ENCODE results near the gene CPEB4. TPM values are rescaled to one million over a fixed set of nuclear protein-coding genes. Genes with fewer than 3 reads are reported as not detected.

The CPEB4 gene
- total and polyA plus RNA-seq, 2 of the 8 experiments (the other 6 are each of a cell fraction or from before 2014, with no cell fraction given) = 8.4 to 13.4 TPM

GRCh38 chr5:173944511-173944910, 56.4 kb downstream of the CPEB4 start:
- 75% methylated on average over 2 of the region's 2 CpGs; no CpG with 5 or more reads in 1 of the 2 experiments for WGBS, 2 experiments (ENCODE audit: extremely low coverage in 1 of 2, insufficient coverage in 1 of 2, insufficient read length in 1 of 2, insufficient replicate concordance in 2 of 2, low coverage in 1 of 2, low lambda C conversion rate in 2 of 2, missing lambda C conversion rate in 1 of 2)
- no peak overlapping the region for H2BK120ac ChIP-seq (replicated peaks; ENCODE audit: low read depth, low read length)
- H3K9me3 ChIP-seq (ENCODE audit: insufficient read depth in 2 of 2, low read depth in 1 of 2, low read length in 1 of 2) = no peaks in the 10 kb centered on the region
- peak overlapping the region; percentile 74; the same call in 1 of the 2 replicates for H2BK20ac ChIP-seq (ENCODE audit: low read length)
- no peaks in the 10 kb centered on the region for H3K27me3 ChIP-seq (replicated peaks in 1 of 4; ENCODE audit: control insufficient read depth in 3 of 4, extremely low read depth in 1 of 4, insufficient read depth in 3 of 4, low read length in 3 of 4)
- no peak overlapping the region for H3K4me3 ChIP-seq (ENCODE audit: extremely low read depth in 1 of 4, insufficient read depth in 2 of 4, low read depth in 3 of 4, low read length in 4 of 4)
- no peak overlapping the region for H3K23ac ChIP-seq (ENCODE audit: insufficient read length)
- H2AFZ ChIP-seq (ENCODE audit: low read length) = no peak overlapping the region
- POLR2A ChIA-PET (ENCODE audit: partially characterized antibody) = interaction anchor here (6.6 kb wide), 1 partner anchor 19 kb away, joined by 62 read pairs; no protein-coding TSS in a partner anchor
- no peaks in the 10 kb centered on the region; the same call in 1 of the 2 replicates for H3K23me2 ChIP-seq (ENCODE audit: low read depth, low read length)
- no peak overlapping the region for H2BK5ac ChIP-seq (ENCODE audit: low read depth, low read length)
- no peak overlapping the region for H4K91ac ChIP-seq (replicated peaks; ENCODE audit: insufficient read length, low read length)
- H3K4me1 ChIP-seq (replicated peaks in 1 of 4; ENCODE audit: control insufficient read depth in 3 of 4, insufficient read depth in 4 of 4, low read length in 3 of 4) = peaks cover 0 to 11% (median 7%) of the 10 kb centered on the region in 4 experiments; a peak in 4 of 7 replicates
- no peak overlapping the region for H3K9ac ChIP-seq (replicated peaks in 1 of 4; ENCODE audit: extremely low read depth in 1 of 4, low read depth in 3 of 4, low read length in 3 of 4)
- no peak overlapping the region for H4K5ac ChIP-seq (ENCODE audit: insufficient read length, low read depth, low read length)
- no peaks in the 10 kb centered on the region for H4K20me1 ChIP-seq (replicated peaks in 1 of 2; ENCODE audit: control insufficient read depth in 1 of 2, insufficient read depth in 2 of 2, low read length in 2 of 2)
- no peak overlapping the region for H4K8ac ChIP-seq (ENCODE audit: extremely low read depth, insufficient read depth, low read length)
- H3K18ac ChIP-seq (ENCODE audit: extremely low read depth, low read length) = no peak overlapping the region
- H3K4me2 ChIP-seq (ENCODE audit: insufficient read depth in 1 of 2, low read depth in 2 of 2, low read length in 2 of 2) = no peak overlapping the region
- no peak overlapping the region for H3K14ac ChIP-seq (ENCODE audit: insufficient read length)
- CTCF ChIA-PET (ENCODE audit: partially characterized antibody) = interaction anchor here (1.8 kb wide), 2 partner anchors 19 to 29 kb away, joined by 10 read pairs; no protein-coding TSS in a partner anchor
- no peak overlapping the region for H3K4ac ChIP-seq (replicated peaks; ENCODE audit: insufficient read length, low read depth, low read length)
- DNase-seq (ENCODE audit: low read depth in 1 of 2, low spot score in 2 of 2) (no peak), FAIRE-seq (no peak)
- no peak overlapping the region for H2BK15ac ChIP-seq (ENCODE audit: low read length)
- H3K27ac ChIP-seq (ENCODE audit: low read depth, low read length) = no peak overlapping the region
- no peak overlapping the region for H2AK5ac ChIP-seq (ENCODE audit: low read depth, low read length)
- H2BK12ac ChIP-seq (ENCODE audit: low read depth, low read length) = no peak overlapping the region
- H3K79me1 ChIP-seq (ENCODE audit: low read depth, low read length) = no peaks in the 10 kb centered on the region
- H3K79me2 ChIP-seq (ENCODE audit: control insufficient read depth in 1 of 2, insufficient read depth in 2 of 2, low read length in 2 of 2) = no peaks in the 10 kb centered on the region
- no peak overlapping the region for H3K56ac ChIP-seq (replicated peaks; ENCODE audit: insufficient read length, low read depth, low read length)
- H3K36me3 ChIP-seq (ENCODE audit: control insufficient read depth in 2 of 4, insufficient read depth in 4 of 4, low read length in 3 of 4) = peaks cover 0 to 8% (median 2%) of the 10 kb centered on the region in 4 experiments; a peak in 4 of 8 replicates
- no peak for TF ChIP-seq ATF2 (IDR thresholded peaks at IDR 0.05; ENCODE audit: low read length)

Data from H1 (cell line).